ENCODE data around the gene YPEL5.

DNA sequence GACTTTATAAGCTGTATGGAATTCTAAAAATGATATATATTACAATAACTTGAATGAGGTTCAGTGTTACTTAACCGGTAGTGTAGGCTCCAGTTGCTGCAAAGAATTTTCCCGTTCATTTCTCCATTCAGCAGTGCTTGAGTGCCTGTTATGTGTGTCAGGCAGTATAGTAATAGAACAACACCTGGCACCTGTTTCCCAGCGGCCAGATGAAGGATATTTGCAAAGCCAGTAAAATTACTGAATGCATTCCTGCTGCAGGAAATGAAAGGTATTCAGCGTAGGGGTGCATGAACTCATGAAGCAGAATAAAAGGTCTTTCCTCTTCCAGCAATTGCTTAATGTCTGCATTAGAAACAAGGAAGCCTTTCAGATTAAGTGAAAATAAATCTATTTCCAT lies 18.8 kb downstream of the YPEL5 start:
- no peak for TF ChIP-seq POLR2A (IDR thresholded peaks at IDR 0.05)
- TF ChIP-seq, protein P1, sequence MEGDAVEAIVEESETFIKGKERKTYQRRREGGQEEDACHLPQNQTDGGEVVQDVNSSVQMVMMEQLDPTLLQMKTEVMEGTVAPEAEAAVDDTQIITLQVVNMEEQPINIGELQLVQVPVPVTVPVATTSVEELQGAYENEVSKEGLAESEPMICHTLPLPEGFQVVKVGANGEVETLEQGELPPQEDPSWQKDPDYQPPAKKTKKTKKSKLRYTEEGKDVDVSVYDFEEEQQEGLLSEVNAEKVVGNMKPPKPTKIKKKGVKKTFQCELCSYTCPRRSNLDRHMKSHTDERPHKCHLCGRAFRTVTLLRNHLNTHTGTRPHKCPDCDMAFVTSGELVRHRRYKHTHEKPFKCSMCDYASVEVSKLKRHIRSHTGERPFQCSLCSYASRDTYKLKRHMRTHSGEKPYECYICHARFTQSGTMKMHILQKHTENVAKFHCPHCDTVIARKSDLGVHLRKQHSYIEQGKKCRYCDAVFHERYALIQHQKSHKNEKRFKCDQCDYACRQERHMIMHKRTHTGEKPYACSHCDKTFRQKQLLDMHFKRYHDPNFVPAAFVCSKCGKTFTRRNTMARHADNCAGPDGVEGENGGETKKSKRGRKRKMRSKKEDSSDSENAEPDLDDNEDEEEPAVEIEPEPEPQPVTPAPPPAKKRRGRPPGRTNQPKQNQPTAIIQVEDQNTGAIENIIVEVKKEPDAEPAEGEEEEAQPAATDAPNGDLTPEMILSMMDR (IDR thresholded peaks at IDR 0.05): no peak

Data from testis (tissue), 2 donors.